Stimulated activated CD8-positive, alpha-beta memory T cell treated with anti-CD3 and anti-CD28 coated beads, Interleukin-15, amount 100 ng/mL, for 4 hours (primary cell): ENCODE results near the gene GNAT1.
A peak's percentile ranks its signal among the peaks of the same experiment; 100 is the strongest.

Source experiments
- DNase-seq, 2 donors: peaks; one replicate each; pipeline ENCODE4 v3.0.0-alpha.2; 2020; ENCODE audit warnings: low read depth in 2 of 2

The GNAT1 gene

DNA sequence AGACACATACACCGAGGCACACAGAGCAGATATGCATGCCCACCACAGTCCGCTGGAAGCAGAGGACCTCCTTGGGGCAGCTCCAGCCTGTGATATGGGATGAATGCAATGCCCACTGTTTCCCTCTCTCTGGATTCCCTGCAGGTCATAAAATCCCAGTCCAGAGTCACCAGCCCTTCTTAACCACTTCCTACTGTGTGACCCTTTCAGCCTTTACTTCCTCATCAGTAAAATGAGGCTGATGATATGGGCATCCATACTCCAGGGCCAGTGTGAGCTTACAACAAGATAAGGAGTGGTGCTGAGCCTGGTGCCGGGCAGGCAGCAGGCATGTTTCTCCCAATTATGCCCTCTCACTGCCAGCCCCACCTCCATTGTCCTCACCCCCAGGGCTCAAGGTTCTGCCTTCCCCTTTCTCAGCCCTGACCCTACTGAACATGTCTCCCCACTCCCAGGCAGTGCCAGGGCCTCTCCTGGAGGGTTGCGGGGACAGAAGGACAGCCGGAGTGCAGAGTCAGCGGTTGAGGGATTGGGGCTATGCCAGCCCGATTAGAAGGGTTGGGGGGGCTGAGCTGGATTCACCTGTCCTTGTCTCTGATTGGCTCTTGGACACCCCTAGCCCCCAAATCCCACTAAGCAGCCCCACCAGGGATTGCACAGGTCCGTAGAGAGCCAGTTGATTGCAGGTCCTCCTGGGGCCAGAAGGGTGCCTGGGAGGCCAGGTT lies at the start of gene GNAT1:
Gene GNAT1, plus strand, starts transcription at position 675 of the 725 bp plus-strand sequence. CDS start 116 bp downstream, outside the sequence.
- no peak for DNase-seq

DNA sequence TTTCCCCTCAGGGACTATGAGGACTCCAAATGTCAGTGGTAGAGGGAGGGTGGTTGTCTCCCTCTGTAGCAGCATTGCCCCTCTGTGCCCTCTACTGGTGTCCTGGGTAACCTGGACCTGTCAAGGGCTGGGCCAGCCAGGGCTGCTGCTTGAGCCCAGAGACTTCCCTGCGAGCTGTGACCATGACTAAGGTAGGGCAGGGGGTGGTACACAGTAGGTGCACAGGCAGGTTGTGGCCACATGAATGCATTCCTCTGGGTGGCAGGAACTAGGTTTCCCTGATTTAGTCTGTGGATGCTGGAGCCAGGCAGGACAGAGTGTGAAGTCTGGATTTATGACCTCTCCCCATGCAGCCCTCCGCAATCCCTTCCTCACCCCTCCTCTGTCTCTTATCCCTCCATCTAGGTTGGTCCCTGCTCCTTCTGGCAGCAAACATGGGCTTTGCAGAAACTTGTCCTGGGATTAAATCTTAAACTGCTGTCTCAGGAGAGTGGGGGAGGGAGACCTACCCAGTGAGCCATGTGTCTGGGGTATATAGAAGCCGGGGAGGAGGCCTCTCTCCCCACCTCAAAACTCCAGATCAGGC lies 45.0 kb upstream of the GNAT1 start:
- no peak for DNase-seq

DNA sequence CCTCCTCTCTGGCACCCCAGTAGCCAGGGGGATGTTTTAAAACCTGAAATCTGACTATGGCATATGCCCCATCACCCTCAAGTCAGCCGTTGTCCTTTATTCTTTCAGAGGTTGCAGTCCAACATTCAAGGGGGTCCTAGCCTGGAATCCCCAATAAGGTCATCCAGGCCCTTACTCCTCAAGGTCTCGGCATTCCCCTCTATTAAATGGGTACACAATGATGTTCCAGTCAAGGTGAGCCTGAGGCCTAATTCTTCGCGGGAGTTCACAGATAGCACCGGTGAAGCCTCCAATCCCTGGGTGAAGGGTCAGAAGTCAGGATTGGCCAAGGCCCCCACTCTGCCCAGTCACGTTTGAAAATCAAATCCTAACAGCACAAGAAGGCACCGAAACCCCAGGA lies 44.4 kb upstream of the GNAT1 start:
- DNase-seq: no peak

DNA sequence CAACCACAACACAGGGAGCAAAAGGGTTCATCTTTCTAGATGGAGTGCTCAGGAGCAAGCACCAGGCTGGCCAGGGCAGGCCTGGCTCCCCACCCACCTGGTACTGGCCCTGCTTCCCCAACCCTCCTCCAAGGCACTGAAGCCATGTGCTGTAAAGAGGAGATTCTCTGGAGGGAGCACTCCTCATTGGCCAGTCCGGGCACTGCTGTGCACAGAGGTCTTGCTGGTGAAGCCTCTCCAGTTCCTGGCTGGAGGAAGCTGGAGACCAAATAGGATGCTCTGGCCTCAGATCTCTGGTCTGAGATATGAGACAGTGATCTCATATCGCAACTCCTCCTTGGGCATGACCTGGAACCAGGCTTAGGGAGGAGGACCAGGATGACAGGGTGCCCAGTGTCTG lies 44.0 kb upstream of the GNAT1 start:
- no peak for DNase-seq

DNA sequence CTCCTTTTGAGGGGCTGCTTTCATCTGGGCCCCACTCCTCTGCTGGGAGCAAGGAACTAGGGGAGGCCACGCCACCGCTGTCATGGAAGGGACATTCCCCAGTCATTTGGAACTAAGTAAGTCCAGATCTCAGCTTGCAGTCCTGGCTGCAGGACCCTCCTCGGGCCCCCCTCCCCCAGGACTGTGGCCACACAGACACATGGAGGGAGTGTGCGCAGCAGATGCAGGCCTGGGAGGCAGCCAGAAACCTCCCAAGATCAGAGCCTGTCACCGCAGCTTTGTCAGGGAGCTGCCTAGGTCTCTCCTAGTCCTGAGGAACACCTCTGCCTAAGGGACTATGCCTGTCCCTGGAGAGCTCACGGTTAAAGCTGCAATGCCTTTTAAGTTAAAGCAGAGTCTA lies 43.5 kb upstream of the GNAT1 start:
- no peak for DNase-seq

DNA sequence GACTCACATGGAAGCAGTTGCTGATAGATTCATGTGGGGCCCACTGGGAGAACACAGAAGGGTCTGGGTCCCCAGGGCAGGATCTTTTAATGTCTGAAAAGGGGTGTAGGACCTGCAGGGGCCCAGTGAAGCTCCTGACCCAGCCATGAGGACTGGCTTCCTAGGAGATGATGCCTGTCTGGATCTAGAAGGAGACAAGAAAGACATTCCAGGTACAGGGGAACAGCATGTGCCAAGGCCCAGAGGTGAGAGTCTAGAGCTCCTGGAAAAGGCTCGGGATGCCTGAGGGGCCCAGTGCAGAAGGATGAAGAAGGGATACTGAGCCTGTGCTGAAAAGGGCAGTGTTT lies 41.0 kb upstream of the GNAT1 start:
- no peak for DNase-seq

DNA sequence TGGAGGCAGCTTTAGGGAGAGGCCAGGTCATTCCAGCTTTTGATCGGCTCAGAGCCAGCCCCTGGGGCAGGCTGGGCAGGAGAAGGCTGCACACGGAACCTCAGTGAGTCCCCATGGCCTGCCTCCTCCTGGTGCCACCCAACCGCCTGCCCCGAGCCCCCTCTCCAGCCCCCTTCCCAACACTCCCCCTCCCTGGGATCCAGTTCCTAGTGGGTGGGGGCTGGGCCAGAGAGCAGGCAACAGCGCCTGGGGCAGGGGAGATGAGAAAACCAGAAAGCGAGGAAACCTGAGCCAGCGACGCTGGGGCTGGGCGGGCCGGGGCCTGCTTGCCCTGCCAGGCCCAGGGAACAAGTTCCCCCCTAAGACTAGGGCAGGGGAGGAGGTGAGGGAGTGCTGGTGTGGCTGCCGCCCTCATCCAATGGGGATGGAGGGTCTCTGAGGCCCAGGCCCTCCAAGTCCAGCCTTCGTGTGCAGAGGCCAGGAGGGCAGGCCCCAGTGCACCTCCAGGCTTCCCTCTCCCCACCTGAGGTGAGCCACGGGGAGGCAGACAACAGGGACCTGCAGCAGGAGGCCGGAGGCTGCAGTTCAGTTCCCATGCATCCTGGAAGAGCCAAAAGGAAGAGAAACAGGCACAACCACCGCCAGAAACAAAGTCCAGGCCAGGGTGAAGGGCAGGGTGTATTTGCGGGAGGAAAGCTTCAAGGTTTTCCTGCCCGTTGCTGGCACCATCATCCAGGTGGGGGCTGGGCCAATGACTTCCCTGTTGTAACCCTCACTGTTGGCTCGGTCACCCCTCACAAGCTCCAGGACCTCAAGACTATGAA lies 40.3 kb upstream of the GNAT1 start:
- no peak for DNase-seq

DNA sequence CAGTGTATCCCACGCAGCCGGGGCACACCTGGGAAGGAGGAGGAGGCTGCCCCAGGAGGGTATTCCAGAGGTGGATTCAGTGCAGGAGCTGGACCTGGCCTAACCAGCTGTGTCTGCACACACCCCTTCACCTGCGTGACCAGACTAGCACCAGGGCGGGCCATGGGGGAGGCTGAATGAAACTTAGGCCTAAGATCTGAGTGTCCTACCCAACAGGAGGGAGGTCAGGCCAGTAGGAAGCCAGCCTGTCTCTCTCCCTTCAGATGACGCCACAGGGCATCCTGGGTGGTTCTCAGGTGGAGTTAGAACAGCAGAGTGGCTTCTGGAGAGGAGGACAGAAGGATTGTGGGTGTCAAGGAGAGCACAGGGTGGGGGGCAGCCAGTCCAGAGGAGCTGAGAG lies 39.7 kb upstream of the GNAT1 start:
- DNase-seq: no peak

DNA sequence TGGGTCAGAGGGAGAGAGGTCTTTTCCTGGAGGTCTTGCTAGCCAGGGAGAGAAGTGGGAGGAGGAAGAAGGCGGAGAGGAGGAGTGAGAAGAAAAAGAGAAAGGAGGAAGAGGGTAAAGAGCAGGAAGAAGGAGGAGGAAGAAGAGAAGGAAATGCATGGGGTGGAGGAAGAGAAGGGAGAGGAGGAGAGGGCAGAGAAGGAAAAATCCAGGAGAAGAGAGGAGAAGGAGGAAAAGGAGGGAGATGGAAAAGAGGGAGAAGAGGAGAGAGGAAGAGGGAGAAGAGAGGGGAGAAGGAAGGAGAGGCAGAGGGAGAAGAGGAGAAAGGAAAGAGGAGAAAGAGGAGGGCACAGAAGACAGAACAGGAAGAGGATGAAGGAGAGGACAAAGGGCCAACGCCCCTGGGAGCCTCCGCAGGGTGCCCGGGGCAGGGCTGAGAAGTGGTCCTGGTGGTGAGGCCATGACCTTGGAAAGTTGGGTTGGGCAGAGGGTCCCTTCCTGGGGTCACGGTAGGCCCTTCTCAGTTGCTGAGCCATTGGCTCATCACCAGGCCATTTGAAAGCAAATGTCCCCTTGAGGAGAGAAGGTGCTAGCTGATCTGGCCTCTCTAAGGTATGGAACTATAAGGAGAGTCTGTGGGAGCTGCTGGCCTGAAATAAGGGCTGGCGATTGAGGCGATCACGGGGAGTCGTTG lies 37.5 kb upstream of the GNAT1 start:
- DNase-seq: no peak

DNA sequence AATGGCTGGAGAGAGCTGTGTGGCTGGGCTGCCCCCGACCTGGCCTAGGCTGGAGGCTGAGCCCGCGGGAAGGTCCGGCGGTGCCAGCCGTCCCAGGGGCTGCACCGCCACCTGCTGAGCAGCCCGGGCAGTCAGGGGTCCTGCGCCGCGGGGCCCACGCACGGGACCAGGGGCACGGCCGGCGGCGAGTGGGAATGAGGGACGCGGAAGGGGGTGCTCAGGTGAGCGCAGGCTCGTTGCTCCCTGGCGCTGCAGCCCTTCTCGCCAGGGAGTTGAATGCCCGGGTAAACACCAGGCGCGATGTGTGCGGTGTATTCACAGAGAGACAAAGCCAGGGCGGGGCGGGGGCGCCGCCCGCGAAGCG lies 37.0 kb upstream of the GNAT1 start:
- no peak for DNase-seq

DNA sequence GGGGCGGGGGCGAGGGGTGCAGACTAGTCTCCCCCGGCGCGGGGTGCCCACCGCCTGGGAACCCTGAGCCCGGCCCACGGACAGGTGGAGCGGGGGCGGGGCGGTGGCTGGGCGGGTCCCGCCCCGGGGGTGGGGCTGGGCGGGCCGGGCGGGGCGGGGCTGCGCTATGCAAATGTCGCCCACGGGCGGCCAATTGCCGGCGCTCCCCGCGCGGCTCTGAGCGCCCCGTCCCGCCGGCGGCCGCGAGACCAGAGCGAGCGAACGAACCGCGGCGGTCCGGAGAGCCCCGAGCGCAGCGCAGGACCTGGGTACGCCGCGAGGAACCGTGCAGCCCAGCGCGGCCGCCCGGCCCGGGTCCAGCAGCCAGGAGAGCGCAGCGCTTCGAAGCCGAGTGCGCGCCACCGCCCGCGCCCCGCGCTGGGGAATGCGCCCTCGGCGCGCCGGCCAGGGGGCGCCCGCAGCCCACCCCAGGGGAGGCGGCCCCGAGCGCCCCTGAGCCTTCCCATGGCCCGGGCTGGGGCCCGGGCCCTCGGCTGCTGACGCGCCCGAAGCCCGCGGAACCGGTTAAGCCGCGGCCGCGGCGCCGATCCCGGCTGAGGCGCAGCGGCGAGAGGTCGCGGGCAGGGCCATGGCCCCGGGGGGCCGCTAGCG lies 36.4 kb upstream of the GNAT1 start, which contains the start of gene SEMA3F:
Gene SEMA3F, plus strand, starts transcription at position 485 of the 651 bp plus-strand sequence. CDS start 4,299 bp downstream, outside the sequence.
- DNase-seq: peak; percentile 30 to 52

DNA sequence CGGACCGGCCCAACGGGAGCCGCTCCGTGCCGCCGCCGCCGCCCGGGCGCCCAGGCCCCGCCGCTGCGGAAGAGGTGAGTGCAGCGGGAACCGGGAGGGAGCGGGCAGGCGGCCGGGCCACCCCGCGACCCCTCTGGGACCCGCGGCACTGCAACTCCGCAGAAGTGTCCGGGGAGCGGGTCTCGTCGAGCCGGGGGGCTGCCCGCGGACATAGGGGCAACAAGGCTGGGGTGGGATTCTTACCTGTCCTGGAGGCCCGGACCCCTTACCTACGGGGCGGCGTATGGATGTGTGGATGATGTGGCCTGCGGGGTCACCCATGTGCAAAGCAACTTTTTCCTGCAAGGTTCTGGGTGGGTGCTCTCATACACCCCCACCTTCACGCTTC lies 35.9 kb upstream of the GNAT1 start:
- no peak for DNase-seq

DNA sequence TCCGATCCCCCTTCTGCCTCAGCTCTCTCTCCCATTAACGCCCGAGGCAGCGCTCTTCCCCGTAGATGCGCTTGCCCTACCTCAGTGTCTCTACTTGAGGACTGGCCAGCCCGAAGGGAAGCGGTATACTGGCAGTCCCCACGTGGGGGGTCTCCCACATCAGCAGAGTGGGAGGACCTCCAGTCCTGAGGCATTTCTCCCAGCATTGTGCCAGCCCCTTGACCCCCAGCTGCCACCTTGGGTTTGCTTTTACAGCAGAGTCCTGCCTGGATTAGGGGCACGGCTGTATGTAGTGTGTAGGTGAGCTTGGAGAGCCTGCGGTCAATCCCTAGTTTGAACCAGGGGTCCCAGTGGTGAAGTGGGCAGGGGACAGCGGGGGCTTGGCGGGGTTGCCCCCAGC lies 35.5 kb upstream of the GNAT1 start:
- no peak for DNase-seq

DNA sequence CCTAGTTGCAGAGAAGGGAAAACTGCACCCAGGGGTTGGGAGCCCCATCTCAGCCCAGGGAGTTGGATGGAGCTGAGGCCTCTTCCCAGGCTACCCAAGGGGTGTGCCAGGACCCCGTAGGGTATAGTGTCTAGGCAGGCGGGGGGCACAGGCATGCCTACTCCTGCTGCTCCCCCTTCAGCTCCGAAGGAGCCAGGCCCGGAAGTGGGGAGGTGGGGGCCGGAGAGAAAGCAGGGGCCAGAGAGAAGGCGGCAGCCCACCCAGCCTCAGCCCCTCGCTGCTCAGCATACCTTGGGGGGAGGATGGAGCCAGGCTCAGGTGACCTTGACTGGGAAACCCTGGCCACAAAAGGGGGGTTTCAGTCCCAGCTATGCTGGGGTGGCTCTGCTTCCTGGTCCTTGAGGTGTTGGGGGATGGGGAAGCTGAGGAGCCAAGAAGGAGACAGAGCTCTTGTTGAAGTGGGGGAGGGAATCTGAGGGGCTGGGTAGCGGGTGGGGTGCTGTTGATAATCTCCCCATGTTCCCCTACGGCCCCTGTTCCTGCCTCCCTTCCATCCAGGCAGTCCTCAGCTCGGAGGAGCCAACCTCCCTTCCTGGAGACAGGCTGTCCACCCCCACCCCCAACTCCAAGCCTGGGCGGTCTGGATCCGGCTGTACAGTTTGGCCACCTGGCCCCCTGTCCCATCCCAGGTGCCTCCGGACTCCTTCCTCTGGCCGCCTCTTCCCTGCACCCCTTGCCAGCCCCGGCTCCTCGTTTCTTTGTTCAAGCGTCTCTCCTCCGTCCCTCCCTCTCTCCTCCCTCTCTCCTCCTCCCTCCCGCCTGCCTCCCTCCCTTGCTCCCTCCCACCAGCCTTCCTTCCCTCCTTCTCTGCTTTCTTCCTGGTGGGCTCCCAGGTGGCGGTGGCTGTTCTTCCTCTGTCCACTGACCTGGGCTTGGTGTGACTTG lies 34.6 kb upstream of the GNAT1 start:
- no peak for DNase-seq

DNA sequence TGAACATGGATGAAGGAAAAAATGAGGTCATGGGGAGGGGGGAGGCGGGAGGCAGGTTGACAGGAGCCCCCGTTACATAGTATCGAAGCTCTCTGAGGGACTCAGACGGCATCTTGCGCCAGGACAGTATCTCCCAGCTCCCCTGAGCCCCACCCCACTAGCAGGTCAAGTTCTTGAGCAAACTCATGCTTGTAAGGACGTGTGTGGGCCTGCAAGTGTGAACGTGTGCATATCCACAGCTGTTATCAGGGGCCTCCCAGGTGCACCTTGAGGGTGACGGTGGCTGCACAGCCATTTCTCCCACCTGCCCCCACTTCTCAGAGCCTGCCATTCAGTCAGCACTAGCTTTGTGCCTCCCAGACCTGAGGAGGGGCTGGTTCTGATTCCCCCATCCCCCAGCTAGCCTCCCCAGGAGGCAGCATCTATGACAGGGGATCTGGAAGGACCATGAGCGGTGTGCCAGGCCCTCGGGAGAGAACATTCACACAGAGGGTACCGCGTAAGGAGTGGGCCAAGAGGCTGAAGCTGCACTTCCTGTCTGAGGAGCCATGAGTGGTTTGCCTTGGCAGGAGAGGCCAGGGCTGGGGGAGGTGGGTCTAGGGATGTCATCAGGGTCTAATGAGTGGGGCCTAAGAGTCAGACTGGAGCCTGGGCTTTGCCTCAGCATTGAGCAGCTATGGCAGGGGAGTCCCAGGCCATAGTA lies 33.4 kb upstream of the GNAT1 start:
- no peak for DNase-seq

DNA sequence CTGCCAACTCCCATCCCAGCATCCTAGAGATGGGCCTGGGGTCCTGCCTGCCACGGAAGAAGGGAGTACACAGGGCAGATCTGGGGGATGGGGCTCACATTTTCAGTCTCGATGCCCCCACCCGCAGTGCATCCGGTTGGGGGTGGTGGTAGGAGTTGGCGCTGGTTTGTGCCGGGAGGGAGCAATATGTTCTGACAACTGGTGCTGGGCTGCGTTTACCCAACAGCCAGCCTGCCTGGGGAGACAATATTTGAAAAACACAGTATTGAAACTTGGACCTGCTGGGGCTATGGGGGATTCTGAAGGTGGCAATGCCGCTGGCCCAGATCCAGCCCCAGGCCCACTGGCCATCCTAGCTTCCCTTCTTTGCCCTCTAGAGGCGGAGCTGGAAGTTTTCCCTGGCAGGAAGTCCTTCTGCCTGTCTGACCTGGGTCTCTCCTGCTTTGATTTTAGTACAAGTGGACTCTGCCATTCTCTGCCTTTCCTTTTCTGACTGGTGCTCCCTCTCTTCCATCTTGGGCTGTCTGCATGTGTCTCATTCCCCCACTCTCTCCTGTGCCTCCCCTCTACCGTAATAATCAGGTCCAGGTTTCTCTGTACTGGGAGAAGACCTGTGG lies 32.8 kb upstream of the GNAT1 start:
- no peak for DNase-seq

DNA sequence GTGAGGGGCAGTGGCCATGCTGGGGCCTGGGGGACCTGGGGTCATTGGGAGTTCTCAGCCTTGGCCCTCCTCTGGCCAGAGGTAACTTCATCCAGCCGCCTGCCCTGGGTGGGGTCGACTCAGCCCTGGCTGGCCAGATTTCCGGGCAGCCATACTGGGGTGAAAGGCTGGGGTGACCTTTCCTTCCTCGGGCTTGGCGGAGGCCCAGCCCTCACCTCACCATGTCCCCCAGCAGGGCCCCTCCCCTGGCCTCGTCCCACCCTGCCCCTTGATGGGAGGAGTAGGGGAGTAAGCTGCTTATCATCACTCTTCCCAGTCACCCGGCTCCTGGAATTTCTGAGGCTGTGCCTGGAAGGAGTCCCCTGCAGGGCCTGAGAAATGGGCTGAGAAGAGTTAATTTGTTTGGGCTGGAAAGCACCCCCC lies 30.8 kb upstream of the GNAT1 start:
- DNase-seq: no peak

DNA sequence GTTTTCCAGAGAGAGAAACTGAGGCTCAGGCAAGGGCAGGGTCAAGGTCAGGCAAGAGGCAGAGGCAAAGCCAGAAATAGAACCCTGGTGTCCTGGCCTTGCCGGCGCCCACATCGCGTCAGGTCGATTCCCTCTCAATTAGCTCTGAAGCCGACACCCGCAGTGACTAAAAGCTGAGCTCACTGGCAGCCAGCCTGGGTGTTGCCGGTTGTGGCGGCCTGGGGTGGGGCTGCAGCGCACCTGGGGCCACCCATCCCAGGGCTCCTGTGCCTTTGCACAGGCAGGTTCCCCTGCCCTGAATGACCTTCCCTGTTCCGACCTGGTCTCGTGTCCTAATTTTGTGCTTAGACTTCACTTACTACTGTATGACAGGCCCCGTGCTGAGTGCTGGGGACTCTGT lies 30.1 kb upstream of the GNAT1 start:
- no peak for DNase-seq

DNA sequence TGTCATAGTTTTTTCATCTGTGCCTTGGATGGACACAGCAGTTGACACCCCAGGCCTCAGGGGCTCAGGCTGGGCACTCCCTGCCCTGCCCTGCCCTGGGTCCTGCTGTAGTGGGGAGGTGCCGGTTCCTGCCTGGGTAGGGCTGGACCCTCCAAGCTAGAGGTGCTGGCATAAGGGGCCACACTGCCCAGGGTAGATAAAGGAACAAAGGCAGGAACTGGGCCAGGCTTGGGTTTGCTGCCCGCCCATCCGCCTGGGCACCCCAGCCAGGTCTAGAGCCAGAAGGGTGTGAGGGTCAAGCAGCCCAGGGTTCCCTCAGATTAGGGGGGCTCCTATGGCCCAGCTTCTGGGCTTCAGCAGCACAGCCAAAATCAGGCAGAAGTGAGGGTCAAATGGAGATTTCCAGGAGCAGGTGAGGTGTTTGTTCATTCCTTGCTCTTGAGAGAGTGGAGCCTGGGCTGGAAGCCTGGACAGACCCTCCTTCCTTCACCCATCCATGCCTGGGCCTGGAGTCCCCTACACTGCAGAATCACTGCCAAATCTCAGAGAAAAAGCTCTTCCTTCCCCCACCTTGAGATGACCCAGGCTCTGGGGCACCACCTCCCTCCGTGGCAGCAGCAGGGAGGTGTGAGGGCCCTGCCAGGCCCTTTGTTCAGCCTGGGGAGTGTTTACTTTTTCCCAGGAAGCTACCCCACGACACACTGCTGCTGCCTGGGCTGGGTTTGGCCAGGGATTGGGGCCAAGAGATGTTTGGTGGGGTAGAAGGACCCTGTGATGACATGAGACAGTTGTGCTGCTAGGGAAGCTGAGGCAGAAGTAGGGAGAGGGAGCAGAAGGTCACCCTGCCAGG lies 29.2 kb upstream of the GNAT1 start:
- DNase-seq: no peak
